Omental fat pad (tissue), 4 donors: ENCODE measurements around the gene PRRT1B. TPM values are rescaled to one million over a fixed set of nuclear protein-coding genes. Genes with fewer than 3 reads are reported as not detected.

Experiments
- ATAC-seq: fragments of 150-250 bp; one replicate; pipeline ENCODE4 v1.9.1; 2016; ENCODE audit warnings: mild to moderate bottlenecking, moderate library complexity; ENCODE audit not compliant: low FRiP score
- DNase-seq: peaks from one replicate; pipeline ENCODE4 v3.0.0-alpha.2; 2019; ENCODE audit warnings: low spot score
- total RNA-seq, 4 donors: library from RNA; depleted of rRNA; stranded (reverse); fragments of >200 nt; gene quantifications; one replicate each; pipeline ENCODE4 v1.1.0, GENCODE V29; 2016
- TF ChIP-seq, protein P1 (sequence below), 3 donors: fragments of 450-650 bp; IDR thresholded peaks; one replicate each; pipeline ENCODE4 v1.5.1; 2016 to 2017; ENCODE audit warnings: antibody characterized with exemption in 3 of 3, mild to moderate bottlenecking in 3 of 3, moderate library complexity in 2 of 3

PRRT1B gene
- total RNA-seq, 4 donors from 2014 or later: not detected

DNA sequence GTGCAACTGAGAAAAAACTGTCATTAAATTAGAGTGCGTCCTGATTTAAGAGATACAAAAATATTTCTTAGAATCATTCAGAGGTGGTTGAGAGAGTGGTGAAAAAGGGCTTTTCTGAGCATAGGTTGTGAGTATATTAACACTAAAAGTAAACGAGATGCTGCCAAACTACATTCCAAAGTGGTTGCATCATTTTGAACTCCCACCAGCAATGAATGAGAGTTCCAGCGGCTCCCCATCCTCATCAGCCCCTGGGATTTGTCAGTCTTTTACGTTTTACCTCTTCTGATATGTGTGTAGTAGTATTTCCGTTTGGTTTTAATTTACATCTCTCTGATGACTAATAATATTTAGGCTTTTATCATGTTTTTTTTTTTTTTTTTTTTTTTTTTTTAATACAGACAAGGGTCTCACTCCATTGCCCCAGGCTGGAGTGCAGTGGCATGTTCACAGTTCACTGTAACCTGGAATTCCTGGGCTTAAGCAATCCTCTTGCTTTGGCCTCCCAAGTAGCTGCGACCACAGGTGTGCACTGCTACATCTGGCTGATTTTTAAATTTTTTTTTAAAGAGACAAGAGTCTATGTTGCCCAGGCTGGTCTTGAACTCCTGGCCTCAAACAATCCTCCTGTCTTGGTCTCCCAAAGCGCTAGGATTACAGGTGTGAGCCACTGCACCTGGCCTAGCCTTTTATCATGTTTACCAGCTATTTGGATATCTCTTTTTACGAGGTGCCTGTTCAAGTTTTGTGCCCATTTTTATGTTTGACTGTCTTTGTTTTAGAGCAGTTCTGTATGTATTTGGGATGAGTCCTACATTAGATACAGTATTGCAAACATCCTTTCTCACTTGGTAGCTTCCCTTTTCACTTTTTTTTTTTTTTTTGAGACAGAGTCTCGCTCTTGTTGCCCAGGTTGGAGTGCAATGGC lies 17.0 kb downstream of the PRRT1B start:
- DNase-seq (no peak), ATAC-seq (no peak)
- TF ChIP-seq, protein P1, sequence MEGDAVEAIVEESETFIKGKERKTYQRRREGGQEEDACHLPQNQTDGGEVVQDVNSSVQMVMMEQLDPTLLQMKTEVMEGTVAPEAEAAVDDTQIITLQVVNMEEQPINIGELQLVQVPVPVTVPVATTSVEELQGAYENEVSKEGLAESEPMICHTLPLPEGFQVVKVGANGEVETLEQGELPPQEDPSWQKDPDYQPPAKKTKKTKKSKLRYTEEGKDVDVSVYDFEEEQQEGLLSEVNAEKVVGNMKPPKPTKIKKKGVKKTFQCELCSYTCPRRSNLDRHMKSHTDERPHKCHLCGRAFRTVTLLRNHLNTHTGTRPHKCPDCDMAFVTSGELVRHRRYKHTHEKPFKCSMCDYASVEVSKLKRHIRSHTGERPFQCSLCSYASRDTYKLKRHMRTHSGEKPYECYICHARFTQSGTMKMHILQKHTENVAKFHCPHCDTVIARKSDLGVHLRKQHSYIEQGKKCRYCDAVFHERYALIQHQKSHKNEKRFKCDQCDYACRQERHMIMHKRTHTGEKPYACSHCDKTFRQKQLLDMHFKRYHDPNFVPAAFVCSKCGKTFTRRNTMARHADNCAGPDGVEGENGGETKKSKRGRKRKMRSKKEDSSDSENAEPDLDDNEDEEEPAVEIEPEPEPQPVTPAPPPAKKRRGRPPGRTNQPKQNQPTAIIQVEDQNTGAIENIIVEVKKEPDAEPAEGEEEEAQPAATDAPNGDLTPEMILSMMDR (IDR thresholded peaks at IDR 0.05): no peak

DNA sequence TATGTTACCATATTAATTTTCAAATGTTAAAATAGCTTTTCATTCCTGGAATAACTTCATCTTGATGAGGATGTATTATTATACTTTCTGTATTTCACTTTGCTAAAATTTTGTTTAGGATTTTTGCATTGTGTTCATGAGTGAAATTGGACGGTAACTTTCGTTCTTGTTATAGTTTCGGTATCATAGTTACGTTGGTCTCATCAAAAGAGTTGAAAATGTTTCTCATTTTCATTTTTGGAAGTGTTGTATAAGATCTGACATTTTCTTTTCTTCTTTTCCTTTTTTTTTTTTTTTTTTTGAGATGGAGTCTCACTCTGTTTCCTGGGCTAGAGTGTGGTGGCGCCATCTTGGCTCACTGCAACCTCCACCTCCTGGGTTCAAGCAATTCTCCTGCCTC lies 20.0 kb downstream of the PRRT1B start:
- TF ChIP-seq, protein P1 (IDR thresholded peaks at IDR 0.05): no peak
- DNase-seq (no peak), ATAC-seq (no peak)

- ATAC-seq (no peak), DNase-seq (no peak)
- TF ChIP-seq, protein P1 (IDR thresholded peaks at IDR 0.05): no peak
These were observed 20.8 kb downstream of the PRRT1B start for GRCh38 chr9:131566158-131566557.

DNA sequence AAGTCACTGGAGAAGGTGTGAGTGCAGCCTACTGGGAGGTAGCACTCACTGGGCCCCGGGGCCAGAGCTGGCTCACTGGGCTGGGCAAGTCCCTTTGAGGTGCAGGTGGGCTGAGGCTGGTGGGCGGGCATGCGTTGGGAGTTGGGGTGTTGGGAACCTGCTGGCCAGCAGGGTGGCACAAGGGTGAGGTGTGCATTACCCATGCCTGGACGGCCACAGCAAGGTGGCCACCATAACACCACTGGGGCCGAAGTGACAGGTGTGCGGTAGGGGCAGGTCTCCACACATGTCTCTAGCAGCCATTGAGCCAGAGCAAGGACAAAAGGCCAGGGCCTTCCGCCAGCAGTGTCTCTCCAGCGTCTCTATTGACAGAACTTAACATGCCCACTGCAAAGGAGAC lies 22.6 kb downstream of the PRRT1B start:
- ATAC-seq (no peak), DNase-seq (no peak)
- TF ChIP-seq, protein P1 (IDR thresholded peaks at IDR 0.05): no peak

DNA sequence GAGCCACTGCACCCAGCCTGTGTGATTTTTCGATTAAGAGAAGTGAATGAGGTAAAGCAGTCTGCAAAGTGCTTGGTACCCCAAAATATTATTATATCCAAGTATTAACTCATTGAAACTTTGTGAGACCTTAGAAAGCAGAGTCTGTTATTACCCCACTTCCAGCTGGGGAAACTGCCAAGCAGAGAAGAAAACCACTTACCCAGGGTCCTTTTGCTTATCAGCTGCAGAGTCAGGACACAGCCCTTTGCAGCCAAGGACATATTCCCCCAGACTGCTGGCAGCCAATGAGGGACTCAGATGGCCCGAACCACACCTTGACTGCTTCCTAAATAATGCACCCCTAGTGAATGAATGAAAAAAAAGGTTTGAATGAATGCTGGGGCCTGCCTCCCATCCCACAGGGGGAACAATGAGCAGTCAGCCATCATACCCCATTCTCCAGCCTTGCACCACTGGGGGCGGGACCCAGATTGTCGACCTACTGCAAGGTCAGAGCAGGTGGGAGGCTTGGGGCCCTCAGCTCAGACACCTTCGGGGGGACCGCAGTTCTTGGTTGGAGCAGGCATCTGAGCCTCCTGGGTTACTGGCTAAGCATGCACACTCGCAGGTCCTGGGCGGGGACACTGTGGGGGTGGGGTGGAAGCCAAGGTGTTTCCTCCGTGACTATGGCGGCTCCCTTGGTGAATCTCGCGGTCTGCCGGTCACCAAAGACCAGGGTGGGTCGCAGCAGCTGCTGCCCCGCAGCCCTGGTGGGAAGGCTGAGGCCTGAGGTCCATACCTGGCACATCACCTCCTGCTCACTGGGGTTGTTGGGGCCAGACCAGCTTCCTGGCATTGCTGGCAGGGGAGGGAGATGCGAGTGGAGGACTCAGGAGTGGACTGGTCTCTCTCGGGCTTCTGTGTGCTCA lies 29.7 kb downstream of the PRRT1B start:
- no peak for ATAC-seq
- TF ChIP-seq, protein P1 (IDR thresholded peaks at IDR 0.05): no peak
- DNase-seq: no peak

DNA sequence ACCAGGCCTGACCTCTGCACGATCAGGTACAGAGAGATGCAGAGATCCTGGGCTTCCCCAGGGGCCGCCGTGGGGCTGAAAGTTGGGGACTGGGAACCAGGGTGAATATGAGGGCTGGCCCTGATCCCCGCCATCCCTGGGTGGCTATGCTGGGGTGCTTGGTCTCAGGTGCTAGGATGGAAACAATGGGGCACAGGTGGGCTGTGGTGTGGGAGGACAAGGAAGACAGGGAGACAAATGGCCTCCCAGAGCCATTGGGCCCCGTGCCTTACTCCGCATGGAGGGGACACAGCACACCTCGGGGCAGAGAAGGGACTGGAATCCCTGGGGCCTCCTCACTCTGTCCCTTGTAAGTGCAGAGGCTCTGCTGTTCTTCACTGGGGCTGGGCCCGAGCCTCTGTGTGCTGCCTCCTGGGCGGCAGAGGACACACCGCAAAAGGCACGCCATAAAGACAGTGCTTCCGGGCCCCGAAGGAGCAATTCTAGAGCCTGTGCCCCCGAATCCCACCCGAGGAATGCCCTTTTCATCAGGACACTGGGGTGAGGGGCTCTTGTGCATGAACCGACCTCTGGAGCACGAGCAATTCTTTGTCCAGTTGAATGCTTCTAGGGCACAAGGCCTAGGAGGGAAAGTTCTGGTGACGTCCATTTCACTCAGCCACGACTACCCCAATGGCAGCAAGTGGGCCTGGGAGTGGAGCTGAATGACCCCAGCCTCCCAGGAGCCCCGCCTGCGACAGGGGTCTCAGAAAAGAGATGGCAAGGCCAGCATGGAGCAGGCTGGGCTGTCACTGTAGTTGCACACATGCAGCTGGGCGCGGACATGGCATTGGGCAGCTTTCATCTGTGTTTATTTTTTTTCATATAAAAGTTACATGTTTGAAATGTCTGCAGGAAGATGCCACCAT lies 30.9 kb downstream of the PRRT1B start:
- DNase-seq (no peak), ATAC-seq (no peak)
- TF ChIP-seq, protein P1 (IDR thresholded peaks at IDR 0.05): no peak
